ENCODE measurements around the gene SKI. TPM values are rescaled to one million over a fixed set of nuclear protein-coding genes. Genes with fewer than 3 reads are reported as not detected.

SKI gene
- total and polyA plus RNA-seq, 9 of the 15 experiments (the other 6 are each of a cell fraction or from before 2014, with no cell fraction given), result 0.10 to 60.5 (median 4.6) TPM

- no peak for FAIRE-seq
- H3K4me3 ChIP-seq, result no peak overlapping the region
- no peaks in the 10 kb centered on the region for H3K9me3 ChIP-seq (replicated peaks; ENCODE audit: control insufficient read depth, insufficient read depth, low read depth, low read length)
- WGBS (ENCODE audit: insufficient coverage, low coverage, missing lambda C conversion rate), result 4% methylated on average over 8 of the region's 8 CpGs
- in situ Hi-C loops (cut with MboI), result no loop called here
- H3K27me3 ChIP-seq (ENCODE audit: control insufficient read depth in 2 of 2, insufficient read depth in 2 of 2, low read length in 2 of 2), result peaks cover 83 to 94% of the 10 kb centered on the region in 2 experiments
- peaks cover 0 to 34% of the 10 kb centered on the region in 2 experiments; a peak in 1 of 5 replicates for H3K4me1 ChIP-seq (replicated peaks in 1 of 2; ENCODE audit: control insufficient read depth in 2 of 2, insufficient read depth in 2 of 2, low read length in 2 of 2)
- no peak overlapping the region for H2AFZ ChIP-seq (ENCODE audit: low read depth, low read length)
- ChIA-PET POLR2A (interaction anchor here (0.5 to 2.1 kb wide), 3 partner anchors 10 to 144 kb away, joined by 3 to 6 read pairs (median 5); no protein-coding TSS in a partner anchor), CTCF (ENCODE audit: low intra/inter-chr PET ratio) (no interaction called here)
- H3K27ac ChIP-seq (ENCODE audit: extremely low read depth, low read depth, low read length), result no peak overlapping the region
- DNase-seq (ENCODE audit: extremely low read depth in 1 of 4, low spot score in 3 of 4), result no peak
- peaks cover 9% of the 10 kb centered on the region for H4K20me1 ChIP-seq (replicated peaks; ENCODE audit: control insufficient read depth, insufficient read depth, low read length)
- no peak overlapping the region for H3K4me2 ChIP-seq (ENCODE audit: insufficient read depth, low read length)
- H3K9ac ChIP-seq (ENCODE audit: insufficient read depth in 1 of 2, low read depth in 2 of 2, low read length in 2 of 2), result no peak overlapping the region
- no peaks in the 10 kb centered on the region for H3K9me1 ChIP-seq (ENCODE audit: control insufficient read depth, insufficient read depth, low read length)
- TF ChIP-seq ZNF12 (CRISPR knock-in tag; IDR thresholded peaks at IDR 0.05) (no peak), SPI1 (IDR thresholded peaks at IDR 0.05; ENCODE audit: borderline replicate concordance, low read depth, low read length) (no peak), PRPF4 (IDR thresholded peaks at IDR 0.05; ENCODE audit: insufficient read depth, low read depth, low read length, poor library complexity, severe bottlenecking) (no peak), JUND (IDR thresholded peaks at IDR 0.05; ENCODE audit: borderline replicate concordance, low read depth, low read length) (no peak), JUND (tag; IDR thresholded peaks at IDR 0.05; ENCODE audit: borderline replicate concordance, low read depth, low read length) (no peak), ZNF347 (CRISPR knock-in tag; IDR thresholded peaks at IDR 0.05; ENCODE audit: low read depth) (no peak), THAP7 (CRISPR knock-in tag; IDR thresholded peaks at IDR 0.05) (no peak), HMG20A (CRISPR knock-in tag; conservative IDR thresholded peaks at IDR 0.05) (no peak), FUS (optimal IDR thresholded peaks at IDR 0.05; ENCODE audit: low read depth, low read length) (no peak), CBX3 (IDR thresholded peaks at IDR 0.05; ENCODE audit: borderline replicate concordance in 1 of 2, low read length in 2 of 2) (no peak), ATF3 (IDR thresholded peaks at IDR 0.05) (no peak), ATF3 (CRISPR knock-in tag; conservative IDR thresholded peaks at IDR 0.05) (no peak), ETS1 (conservative IDR thresholded peaks at IDR 0.05; ENCODE audit: control insufficient read depth, low read depth, low read length) (no peak)
- no peak for ATAC-seq
- intact Hi-C loops (cut with micrococcal nuclease), result no loop called here
- no peaks in the 10 kb centered on the region for H3K79me2 ChIP-seq (ENCODE audit: control insufficient read depth, insufficient read depth, low read length)
- no peaks in the 10 kb centered on the region for H3K36me3 ChIP-seq (ENCODE audit: control insufficient read depth, insufficient read depth, low read length)
- BruUV-seq (replicated peaks), result no TSS peak
Observed at GRCh38 chr1:2351723-2352122, 123.6 kb downstream of the SKI start.

Measured in K562 (cell line).